22Rv1 (cell line): Measurements from ENCODE around the gene ANKS1B.
"Not testable (repeated sequence)": the region's sequence is repeated elsewhere in the genome, so short reads cannot be mapped to it uniquely, and the experiment has no call there.

Experiments
- ZFX ChIP-seq: fragments of 450-650 bp; IDR thresholded peaks from 2 replicates; pipeline ENCODE4 v1.6.1; 2017; ENCODE audit warnings: antibody characterized with exemption, borderline replicate concordance
- TF ChIP-seq, protein P1 (sequence below): fragments of 450-650 bp; IDR thresholded peaks from 2 replicates; pipeline ENCODE4 v1.5.1; 2017; ENCODE audit warnings: mild to moderate bottlenecking

DNA sequence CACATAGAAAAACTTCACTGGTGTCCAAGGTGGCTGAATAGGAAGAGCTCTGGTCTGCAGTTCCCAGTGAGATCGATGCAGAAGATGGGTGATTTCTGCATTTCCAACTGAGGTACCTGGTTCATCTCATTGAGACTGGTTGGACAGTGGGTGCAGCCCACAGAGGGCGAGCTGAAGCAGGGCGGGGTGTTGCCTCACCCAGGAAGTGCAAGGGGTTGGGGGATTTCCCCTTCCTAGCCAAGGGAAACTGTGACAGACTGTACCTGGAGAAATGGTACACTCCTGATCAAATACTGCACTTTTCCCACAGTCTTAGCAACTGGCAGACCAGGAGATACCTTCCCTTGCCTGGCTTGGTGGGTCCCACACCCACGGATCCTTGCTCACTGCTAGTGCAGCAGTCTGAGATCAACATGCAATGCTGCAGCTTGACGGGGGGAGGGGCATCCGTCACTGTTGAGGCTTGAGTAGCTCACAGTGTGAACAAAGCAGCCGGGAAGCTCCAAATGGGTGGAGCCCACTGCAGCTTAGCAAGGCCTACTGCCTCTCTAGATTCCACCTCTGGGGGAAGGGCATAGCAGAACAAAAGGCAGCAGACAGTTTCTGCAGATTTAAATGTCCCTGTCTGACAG, 746.7 kb downstream of the ANKS1B start:
- TF ChIP-seq, protein P1, sequence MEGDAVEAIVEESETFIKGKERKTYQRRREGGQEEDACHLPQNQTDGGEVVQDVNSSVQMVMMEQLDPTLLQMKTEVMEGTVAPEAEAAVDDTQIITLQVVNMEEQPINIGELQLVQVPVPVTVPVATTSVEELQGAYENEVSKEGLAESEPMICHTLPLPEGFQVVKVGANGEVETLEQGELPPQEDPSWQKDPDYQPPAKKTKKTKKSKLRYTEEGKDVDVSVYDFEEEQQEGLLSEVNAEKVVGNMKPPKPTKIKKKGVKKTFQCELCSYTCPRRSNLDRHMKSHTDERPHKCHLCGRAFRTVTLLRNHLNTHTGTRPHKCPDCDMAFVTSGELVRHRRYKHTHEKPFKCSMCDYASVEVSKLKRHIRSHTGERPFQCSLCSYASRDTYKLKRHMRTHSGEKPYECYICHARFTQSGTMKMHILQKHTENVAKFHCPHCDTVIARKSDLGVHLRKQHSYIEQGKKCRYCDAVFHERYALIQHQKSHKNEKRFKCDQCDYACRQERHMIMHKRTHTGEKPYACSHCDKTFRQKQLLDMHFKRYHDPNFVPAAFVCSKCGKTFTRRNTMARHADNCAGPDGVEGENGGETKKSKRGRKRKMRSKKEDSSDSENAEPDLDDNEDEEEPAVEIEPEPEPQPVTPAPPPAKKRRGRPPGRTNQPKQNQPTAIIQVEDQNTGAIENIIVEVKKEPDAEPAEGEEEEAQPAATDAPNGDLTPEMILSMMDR = not testable (repeated sequence)
- TF ChIP-seq ZFX = not testable (repeated sequence)
